Measurements from ENCODE around the gene MAL. TPM values are rescaled to one million over a fixed set of nuclear protein-coding genes. Genes with fewer than 3 reads are reported as not detected.

The MAL gene
- total and polyA plus RNA-seq, 2 of the 13 experiments (the other 11 are each of a cell fraction or from before 2014, with no cell fraction given), result not detected

GRCh38 chr2:95076705-95077529, 51.4 kb downstream of the MAL start (continued):
- TF ChIP-seq ZNF784 (CRISPR knock-in tag; IDR thresholded peaks at IDR 0.05; ENCODE audit: borderline replicate concordance), result no peak
- no peak for TF ChIP-seq NCOA5 (CRISPR knock-in tag; IDR thresholded peaks at IDR 0.05)
- TF ChIP-seq MNT (IDR thresholded peaks at IDR 0.05), result no peak
- TF ChIP-seq ZNF570 (CRISPR knock-in tag; IDR thresholded peaks at IDR 0.05; ENCODE audit: borderline replicate concordance), result no peak
- TF ChIP-seq SNAI1 (CRISPR knock-in tag; IDR thresholded peaks at IDR 0.05; ENCODE audit: borderline replicate concordance), result no peak
- no peak for TF ChIP-seq GPBP1L1 (CRISPR knock-in tag; IDR thresholded peaks at IDR 0.05)
- TF ChIP-seq ZNF253 (CRISPR knock-in tag; IDR thresholded peaks at IDR 0.05; ENCODE audit: borderline replicate concordance), result peak; percentile 70; the same call in 1 of the 2 replicates
- no peak for TF ChIP-seq ZNF770 (CRISPR knock-in tag; IDR thresholded peaks at IDR 0.05)
- no peak for TF ChIP-seq IRF1 (CRISPR knock-in tag; IDR thresholded peaks at IDR 0.05; ENCODE audit: low read depth)
- peak; percentile 52; the same call in 1 of the 2 replicates for TF ChIP-seq ERF (CRISPR knock-in tag; IDR thresholded peaks at IDR 0.05)
- TF ChIP-seq ZNF224 (CRISPR knock-in tag; IDR thresholded peaks at IDR 0.05), result no peak
- peak; percentile 83; the same call in 1 of the 2 replicates for TF ChIP-seq ZNF800 (CRISPR knock-in tag; IDR thresholded peaks at IDR 0.05)
- TF ChIP-seq KMT2B (CRISPR knock-in tag; IDR thresholded peaks at IDR 0.05), result no peak
- TF ChIP-seq ZFP91 (CRISPR knock-in tag; IDR thresholded peaks at IDR 0.05; ENCODE audit: borderline replicate concordance), result peak; percentile 66; the same call in 1 of the 2 replicates
- no peak for TF ChIP-seq PBX2 (CRISPR knock-in tag; IDR thresholded peaks at IDR 0.05)

Data from HepG2 (cell line).